Erythroblast (primary cell): ENCODE results near the gene ATP6V0E2.

Source experiments
- GATA1 ChIP-seq: IDR thresholded peaks from 2 replicates; pipeline ENCODE4 v1.6.1; 2011; ENCODE audit warnings: low read depth, mild to moderate bottlenecking, control low read depth, low read length, moderate library complexity
- POLR2A ChIP-seq: IDR thresholded peaks from 2 replicates; pipeline ENCODE4 v1.6.1; 2011; ENCODE audit warnings: mild to moderate bottlenecking, low read length

DNA sequence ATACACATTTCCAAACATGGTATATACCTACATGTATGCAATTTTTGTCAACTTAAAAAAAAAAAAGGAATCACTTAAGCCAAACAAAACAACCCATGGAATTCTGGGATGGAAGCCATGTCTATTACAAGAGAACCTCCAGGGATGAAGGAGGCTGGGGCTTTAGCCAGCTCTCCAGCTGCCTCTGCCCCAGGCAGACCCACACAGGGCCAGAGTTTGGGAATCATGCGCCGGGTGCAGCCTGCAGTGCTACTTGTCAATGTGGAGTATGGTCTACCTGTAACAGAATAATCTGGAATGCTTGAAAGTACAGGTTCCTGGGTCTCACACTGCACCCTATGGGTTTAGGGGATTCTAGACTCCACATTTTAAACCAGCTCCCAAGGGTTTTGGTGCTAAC, 10.8 kb downstream of the ATP6V0E2 start:
- TF ChIP-seq POLR2A = no peak
- no peak for TF ChIP-seq GATA1
